Measurements from ENCODE around the gene FUOM.

FUOM gene

DNA sequence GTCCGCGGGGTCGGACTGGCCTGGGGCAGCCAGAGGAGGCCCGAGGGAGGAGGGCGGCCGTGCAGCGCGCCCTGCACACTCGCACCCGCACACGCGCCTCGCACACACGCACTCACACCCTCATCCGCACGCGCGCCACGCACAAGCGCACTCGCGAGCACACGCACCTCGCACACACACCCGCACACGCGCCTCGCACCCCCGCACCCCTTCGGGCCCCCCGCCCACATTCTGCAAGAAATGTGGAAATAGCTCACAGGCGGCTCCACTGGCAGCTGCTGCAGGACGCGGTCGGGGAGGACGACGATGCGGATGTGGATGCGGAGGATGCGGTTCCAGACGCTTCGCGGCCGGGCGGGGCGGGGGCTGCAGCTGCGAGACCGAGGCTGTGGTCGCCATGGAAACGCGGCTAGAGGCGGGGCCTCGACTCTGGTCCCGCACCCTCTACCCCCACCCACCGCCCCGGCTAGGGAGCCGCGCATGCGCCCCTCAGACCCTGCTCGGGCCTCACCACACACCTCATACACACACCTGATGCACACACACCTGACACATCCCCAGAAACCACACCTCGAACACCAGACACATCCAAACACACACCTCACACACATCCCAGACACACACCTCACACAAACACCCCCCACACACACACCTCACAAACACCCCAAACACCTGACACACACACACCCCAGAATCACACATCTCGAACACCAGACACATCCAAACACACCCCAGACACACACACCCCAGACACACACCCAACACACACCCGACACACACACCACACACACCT, 21.0 kb downstream of the FUOM start, which contains the start of gene CALY:
Gene CALY (minus strand): TSS at position 320 of the 793 bp plus-strand sequence. CDS start 7,907 bp downstream, outside the sequence.
- Mint-ChIP-seq H3K27me3 (peaks cover 35% of the 10 kb centered on the region), H3K4me1 (peaks cover 7% of the 10 kb centered on the region), H3K9me3 (no peaks in the 10 kb centered on the region), H3K27ac (no peak within 1 kb of the TSS), H3K4me3 (peak within 1 kb of the TSS; percentile 41 to 85)
- ATAC-seq, result peak; percentile 66
- peak; percentile 64 to 77 for DNase-seq

DNA sequence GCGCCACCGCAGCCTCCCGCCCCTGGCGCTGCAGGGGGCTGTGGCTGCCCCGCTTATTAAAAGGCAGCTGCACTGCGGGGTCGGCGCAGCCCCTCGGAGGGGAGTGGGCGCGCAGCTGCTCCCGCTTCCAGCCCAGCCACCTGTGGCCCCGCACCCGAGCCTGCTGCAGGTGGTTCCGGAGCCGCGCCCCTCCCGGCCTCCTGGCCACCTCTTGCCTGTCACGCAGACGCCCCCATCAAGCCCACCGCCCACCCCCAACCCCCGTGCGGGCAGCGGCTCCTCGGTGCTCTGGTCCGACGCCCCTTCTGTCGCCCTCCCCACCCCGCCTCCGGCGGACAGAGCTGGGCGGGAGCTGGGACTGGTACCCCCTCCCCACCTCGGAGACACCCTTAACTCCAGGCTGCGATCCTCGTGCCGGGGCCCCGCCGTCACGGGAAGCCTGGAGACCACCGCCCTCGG, 21.7 kb downstream of the FUOM start:
- Mint-ChIP-seq H3K4me1 (peaks cover 7% of the 10 kb centered on the region), H3K4me3 (no peak overlapping the region), H3K27me3 (peaks cover 37% of the 10 kb centered on the region), H3K27ac (no peak overlapping the region), H3K9me3 (no peaks in the 10 kb centered on the region)
- no peak for DNase-seq
- peak; percentile 27 for ATAC-seq

DNA sequence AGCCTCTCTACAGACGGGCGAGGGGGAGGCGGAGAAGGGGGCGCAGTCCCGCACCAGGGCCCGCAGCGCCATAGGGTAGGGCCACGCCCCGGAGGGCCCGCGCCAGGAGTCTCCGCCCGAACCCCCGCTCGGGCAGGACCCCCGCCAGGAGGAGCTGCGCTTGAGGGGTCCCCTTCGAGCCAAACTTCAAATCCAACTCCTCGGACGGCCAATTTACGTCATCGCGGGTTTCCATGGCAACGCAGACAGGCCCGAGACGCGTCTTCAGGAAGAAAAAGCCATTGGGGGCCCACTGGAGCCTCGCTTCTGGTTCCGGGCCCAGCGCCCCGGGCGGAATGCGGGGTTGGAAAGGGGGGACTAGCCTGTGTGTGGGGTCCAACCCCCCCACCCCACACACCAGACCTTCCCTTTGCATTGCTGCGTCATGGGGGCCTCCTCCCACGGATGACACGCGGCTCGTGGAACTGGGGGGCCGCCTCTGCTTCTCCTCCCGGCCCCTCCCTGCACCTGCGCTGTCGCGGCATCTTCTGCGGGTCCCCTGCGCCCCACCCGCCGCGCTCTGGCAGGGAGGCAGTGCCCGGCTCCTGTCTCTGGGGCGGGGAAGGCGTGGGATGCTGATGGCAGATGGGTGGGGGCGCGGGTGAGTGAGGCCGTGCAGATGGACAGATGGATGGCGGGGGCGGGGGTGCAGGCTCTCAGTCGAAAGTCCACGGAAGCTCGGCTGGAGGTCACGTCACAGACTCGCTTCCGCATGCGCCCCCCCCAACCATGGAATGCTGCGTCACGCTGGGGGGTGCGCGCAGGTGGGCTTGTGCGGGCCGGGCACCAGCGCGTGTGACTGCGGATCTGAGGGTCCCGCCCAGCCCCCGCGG, 22.3 kb downstream of the FUOM start:
- Mint-ChIP-seq H3K4me1 (peaks cover 7% of the 10 kb centered on the region), H3K27ac (no peak overlapping the region), H3K4me3 (peak overlapping the region; percentile 41 to 85), H3K9me3 (no peaks in the 10 kb centered on the region), H3K27me3 (peaks cover 43% of the 10 kb centered on the region)
- ATAC-seq, result peak; percentile 60
- peak; percentile 73 to 74 for DNase-seq

DNA sequence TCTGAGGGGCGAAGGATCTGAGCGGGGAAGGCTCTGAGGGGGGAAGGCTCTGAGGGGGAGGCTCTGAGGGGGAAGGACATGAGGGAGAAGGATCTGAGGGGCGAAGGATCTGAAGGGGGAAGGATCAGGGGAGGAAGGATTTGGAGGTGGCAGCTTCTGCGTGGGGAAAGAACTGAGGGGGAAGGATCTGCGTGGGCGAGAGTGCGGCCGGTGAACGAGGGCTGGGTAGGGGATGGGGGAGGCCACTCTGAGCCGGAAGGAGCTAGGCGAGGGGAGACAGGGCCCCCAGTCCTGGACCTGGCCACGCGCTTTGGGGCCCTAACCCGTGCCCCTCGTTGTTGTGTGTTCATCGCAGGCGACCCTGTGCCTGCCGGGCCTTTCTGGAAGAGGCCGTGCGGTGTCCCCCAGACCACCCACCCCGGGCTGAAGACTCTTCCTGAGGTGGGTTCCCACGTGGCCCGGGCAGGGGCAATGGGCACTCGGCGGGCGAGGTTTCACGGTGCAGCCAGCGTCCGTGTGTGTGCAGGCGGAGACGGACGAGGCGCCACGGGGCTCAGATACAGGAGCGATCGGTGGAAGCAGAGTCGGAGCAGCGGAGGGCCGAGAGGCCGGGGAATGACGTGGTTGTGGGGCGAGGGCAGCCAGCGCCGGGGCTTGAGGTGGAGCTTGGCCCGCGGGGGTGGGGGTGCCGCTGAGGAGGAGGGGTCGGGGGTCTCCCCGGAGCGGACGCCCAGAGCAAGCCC, 23.1 kb downstream of the FUOM start:
- no peak for DNase-seq
- peaks cover 48% of the 10 kb centered on the region for H3K27me3 Mint-ChIP-seq
- H3K4me1 Mint-ChIP-seq, result peaks cover 11% of the 10 kb centered on the region
- ATAC-seq, result peak; percentile 47
- H3K9me3 Mint-ChIP-seq, result no peaks in the 10 kb centered on the region
- peak overlapping the region; percentile 81 to 85 for H3K4me3 Mint-ChIP-seq
- H3K27ac Mint-ChIP-seq, result no peak overlapping the region

DNA sequence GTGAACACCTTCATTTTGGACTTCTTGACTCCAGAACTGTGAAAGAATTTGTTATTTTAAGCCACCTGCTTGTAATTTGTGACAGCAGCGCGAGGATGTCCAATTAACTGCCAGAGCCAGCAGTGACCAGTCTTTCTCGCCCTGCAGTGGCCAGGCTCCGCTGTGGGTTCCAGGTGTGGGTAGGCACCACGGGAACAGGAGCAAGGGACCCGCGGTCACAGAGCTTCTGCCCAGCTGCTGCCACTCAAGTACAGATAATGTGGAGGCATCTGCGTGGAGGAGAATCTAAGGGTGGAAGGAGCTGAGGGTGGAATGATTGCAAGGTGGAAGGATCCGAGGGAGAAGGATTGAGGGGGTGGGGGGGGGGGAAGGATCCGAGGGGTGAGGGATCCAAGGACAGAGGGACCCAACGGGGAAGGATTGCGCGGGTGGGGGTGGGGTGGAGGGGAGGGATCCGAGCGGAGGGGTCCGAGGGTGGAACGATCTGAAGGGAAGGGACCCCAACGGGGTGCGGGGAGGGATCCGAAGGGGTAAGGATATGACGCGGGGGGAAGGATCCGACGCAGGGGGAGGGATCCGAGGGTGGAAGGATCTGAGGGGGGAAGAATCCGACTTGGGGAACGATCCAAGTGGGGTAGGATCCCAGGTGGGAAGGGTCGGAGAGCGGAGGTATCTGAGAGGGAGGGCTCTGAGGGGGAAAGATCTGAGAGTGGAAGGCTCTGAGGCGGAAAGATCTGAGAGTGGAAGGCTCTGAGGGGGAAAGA, 24.7 kb downstream of the FUOM start:
- DNase-seq (no peak), ATAC-seq (no peak)
- Mint-ChIP-seq H3K27me3 (peaks cover 64% of the 10 kb centered on the region), H3K9me3 (no peaks in the 10 kb centered on the region), H3K4me1 (peaks cover 19% of the 10 kb centered on the region), H3K27ac (no peak overlapping the region), H3K4me3 (no peak overlapping the region)

DNA sequence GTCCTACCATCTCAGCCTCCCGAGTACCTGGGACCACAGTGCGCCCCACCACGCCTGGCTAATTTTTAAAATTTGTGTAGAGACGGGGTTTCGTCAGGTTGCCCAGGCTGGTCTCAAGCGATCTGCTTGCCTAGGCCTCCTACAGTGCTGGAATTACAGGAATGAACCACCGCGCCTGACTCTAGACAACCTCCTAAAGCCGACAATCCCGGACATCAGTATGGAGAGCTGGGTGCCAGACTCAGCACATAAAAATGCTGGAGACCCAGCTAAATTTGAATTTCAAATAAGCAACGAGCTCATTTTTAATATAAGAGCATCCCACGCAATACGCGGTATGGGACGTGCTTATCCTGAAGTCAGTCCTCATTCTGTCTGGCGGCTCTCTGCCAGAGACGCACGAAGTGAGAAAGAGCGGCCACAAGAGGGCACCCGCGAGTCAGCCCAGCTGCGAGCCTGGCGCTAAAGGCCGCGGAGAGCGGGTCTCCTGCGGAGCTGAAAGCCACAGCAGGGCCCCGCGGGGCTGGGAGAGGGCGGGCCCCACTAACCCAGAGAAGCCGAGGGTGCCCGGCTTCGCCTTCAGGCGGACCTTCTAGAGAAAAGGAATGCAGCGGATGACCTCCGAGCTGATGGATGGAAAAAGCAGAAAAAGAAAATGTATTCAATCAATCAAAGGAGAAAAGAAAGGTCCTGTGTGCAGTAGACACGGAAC, 28.2 kb downstream of the FUOM start:
- Mint-ChIP-seq H3K9me3 (no peaks in the 10 kb centered on the region), H3K4me3 (peak overlapping the region; percentile 78 to 80), H3K27me3 (peaks cover 92% of the 10 kb centered on the region), H3K27ac (no peak overlapping the region), H3K4me1 (peaks cover 38% of the 10 kb centered on the region)
- peak; percentile 86 for DNase-seq
- peak; percentile 88 for ATAC-seq

DNA sequence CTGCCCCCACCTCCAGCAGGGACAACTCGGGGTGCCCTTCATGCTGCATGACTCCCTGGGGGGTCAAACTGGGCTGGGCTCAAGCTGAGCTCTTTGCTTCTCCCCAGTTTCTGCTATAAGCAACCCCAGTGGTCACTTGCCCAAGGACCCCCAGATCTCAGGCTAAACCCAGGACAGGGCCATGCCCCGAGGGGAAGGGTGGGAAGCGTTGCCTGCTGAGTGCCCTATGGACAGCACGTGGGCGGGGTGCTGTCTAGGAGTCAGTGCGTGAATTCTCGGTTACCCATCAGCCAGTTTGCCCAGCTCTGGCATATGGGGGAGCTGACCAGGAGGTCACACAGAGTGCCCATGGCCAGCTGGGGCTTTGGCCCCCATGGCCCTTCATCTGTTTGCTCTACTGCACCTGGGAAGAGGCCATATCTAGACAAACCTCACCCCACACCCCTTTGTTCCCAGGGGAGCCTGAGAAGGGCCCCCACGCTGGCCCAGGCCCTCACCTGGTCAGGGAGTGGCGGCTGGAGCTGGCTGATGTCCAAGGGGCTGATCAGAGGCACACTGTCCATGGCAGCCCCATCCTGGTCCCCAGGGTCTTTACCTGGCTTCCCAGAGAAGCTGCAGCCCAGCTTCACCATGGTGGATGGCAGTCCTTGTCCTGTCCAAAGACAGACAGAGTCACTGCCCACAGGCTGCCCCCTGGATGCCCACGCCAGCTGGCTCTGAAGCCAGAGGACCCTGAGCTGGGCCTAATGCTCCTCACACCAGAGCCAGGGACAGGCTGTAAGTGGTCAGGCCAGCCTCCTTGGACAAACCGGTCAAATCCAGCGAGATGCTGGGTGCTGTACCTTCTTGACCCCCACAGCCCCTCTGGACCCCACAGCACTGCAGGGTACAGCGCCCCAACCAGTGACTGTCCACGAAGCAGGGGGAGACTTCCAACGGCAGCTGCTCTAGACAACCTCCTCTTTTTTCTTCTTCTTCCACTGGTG, 29.2 kb downstream of the FUOM start:
- ATAC-seq (no peak), DNase-seq (no peak)
- H3K4me3 Mint-ChIP-seq, result no peak overlapping the region
- H3K9me3 Mint-ChIP-seq, result no peaks in the 10 kb centered on the region
- H3K27ac Mint-ChIP-seq, result no peak overlapping the region
- peaks cover 86% of the 10 kb centered on the region for H3K27me3 Mint-ChIP-seq
- H3K4me1 Mint-ChIP-seq, result peaks cover 36% of the 10 kb centered on the region

DNA sequence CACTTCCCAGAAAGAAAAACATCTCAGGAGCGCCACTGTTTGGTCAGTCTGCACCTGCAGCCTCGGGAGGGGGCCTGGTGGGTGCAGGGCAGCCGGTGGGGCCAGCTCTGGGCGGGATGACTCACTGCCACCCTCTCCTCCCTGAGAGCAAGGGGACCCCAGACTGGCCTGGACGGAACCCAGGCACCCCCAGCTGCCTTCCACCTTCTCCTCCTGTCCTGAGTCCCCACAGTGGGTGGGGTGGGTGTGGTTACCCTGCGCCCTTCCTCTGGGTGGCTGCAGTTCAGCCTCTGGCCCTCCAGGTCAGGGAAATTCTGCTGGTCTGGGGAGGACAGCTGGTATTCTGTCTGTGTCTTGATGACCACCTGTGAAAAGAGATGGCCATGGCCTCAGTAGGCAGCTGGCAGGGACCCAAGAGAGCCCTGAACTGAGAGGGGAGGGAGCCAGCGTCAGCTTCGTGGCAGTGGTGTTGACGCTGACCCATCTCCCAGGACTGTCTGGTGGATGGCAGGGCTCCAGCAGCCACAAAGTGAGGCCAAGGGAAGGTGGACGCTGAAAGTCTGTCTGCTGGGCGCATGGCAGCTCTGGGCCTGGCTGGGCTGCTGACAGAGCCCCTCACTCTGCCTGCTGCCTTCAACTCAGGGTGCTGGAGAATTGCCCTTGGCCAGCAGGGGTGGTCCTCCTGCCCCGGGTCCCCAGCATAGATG, 30.0 kb downstream of the FUOM start:
- no peaks in the 10 kb centered on the region for H3K9me3 Mint-ChIP-seq

DNA sequence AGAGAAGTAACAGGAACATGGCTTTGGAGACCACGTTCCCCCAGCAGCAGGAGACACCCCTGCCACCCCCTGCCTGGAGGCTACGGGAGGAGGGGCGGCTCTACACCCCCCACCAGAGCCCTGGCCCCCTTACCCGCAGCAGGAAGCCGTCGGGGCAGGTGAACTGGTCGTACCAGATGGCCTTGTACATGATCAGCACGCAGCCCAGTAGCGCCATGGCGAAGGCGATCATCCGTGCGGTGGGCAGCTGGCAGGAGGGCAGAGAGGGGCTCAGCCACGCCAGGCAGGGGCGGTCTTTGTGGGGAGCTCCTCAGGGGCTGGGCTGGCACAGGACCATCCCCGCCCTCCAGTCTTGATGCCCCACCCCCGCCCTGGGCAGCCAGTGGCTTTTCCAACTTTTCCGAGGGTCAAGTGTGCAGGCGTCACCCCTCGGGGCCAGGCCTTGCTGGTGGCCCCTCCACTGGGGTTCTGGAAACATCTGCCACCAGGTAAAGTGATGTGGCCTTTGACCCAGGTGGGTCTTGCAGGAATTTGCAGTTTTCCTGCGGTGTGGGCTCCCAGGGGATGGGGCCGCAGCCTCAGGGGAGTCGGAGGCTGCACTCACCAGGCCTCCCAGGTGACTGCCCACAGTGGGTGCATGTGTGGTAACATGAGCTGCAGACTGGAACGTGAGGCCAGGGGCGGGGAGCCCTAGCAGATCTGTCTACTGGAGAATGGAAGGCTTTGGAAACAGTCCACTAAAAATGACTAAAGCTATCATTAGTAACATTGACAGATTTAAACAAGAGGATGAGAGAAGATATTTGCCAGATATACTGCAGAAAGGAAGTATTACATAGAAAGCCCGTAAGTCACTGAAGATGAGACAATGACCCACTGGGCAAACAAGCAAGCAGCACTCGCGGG, 30.8 kb downstream of the FUOM start:
- no peak overlapping the region for H3K4me3 Mint-ChIP-seq
- H3K27ac Mint-ChIP-seq, result peak overlapping the region in 1 of 2 donors; percentile 76
- H3K9me3 Mint-ChIP-seq, result no peaks in the 10 kb centered on the region
- H3K27me3 Mint-ChIP-seq, result peaks cover 69% of the 10 kb centered on the region
- peaks cover 36% of the 10 kb centered on the region for H3K4me1 Mint-ChIP-seq
- DNase-seq, result no peak
- no peak for ATAC-seq

More for the DNA sequence above, 30.0 kb downstream of the FUOM start:
- no peak for DNase-seq
- Mint-ChIP-seq H3K27me3 (peaks cover 77% of the 10 kb centered on the region), H3K4me1 (peaks cover 36% of the 10 kb centered on the region), H3K4me3 (no peak overlapping the region), H3K27ac (no peak overlapping the region)
- ATAC-seq, result no peak

DNA sequence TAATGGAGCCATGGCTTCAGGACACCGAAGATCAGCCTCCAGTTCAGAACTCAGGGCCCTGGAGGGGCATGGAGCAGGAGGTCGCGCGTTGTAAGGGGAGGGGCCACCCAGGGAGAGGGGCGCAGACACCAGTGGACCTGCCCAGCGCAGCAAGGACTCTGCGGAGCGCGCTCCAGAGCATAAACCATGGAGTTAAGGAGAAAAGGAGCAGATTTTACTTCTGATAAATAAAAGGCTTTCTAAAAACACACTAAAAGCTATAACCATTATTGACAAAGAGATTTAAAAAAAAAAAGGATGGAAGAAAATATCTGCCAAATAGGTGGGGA, 31.6 kb downstream of the FUOM start:
- DNase-seq, result no peak
- H3K27me3 Mint-ChIP-seq, result peaks cover 61% of the 10 kb centered on the region
- ATAC-seq, result no peak
- peak overlapping the region; percentile 66 to 67 for H3K4me3 Mint-ChIP-seq
- no peaks in the 10 kb centered on the region for H3K9me3 Mint-ChIP-seq
- peak overlapping the region in 1 of 2 donors; percentile 35 for H3K27ac Mint-ChIP-seq
- peaks cover 36% of the 10 kb centered on the region for H3K4me1 Mint-ChIP-seq

DNA sequence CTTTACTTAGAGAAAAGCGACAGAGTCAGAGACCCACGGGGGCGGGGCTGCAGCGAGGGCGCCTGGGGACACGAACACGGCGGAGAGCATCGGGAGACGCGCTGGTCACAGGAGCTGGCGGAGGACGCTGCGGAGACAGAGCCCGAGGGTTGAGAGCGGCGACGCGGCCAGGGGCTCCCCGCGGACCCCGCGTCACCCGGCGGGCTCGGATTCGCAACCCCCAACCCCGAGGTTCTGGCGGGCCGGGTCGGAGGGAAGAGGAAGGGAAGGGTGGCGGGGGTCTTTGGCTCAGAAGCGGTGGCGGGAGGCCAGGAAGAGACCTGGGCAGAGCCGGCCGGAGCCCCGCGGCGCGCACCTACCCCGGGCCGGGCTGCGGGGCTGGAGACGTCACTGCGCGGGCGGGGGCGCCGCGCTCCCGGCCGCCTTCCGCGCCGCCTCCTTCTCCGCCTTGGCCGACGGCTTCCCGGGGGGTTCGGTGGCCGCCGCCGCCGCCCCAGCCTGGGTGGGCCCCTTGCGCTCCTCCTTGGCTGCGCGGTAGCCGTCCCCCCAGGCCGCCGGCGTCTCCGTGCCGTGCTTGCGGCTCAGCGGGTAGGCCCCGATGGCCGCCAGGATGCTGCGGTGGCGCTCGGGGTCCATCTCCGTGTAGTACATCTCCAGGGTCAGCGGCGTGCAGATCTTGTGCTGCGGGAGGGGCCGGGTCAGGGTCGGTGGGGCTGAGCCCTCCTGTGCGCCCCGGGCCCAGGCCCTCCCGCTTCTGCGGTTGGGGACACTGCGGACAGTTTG, 32.2 kb downstream of the FUOM start:
- H3K27ac Mint-ChIP-seq, result peak overlapping the region in 1 of 2 donors; percentile 38
- ATAC-seq (no peak), DNase-seq (no peak)
- peak overlapping the region; percentile 88 to 90 for H3K4me3 Mint-ChIP-seq
- peaks cover 57% of the 10 kb centered on the region for H3K27me3 Mint-ChIP-seq
- H3K9me3 Mint-ChIP-seq, result no peaks in the 10 kb centered on the region
- H3K4me1 Mint-ChIP-seq, result peaks cover 36% of the 10 kb centered on the region

Data from stimulated activated naive CD8-positive, alpha-beta T cell treated with anti-CD3 and anti-CD28 coated beads, Interleukin-15, amount 100 ng/mL, for 72 hours (primary cell).